ENCODE measurements around the gene NFATC4.
"Not testable (repeated sequence)": the region's sequence is repeated elsewhere in the genome, so short reads cannot be mapped to it uniquely, and the experiment has no call there.

Gene NFATC4

GRCh38 chr14:24353559-24354481 lies 14.2 kb upstream of the NFATC4 start:
- no peak for DNase-seq
- in situ Hi-C loops (cut with HindIII; ENCODE audit: low pct_ligation_motif_present, low sequenced_read_pairs) = no loop called here
- H3K27ac ChIP-seq = no peak overlapping the region
- TF ChIP-seq CTCF (IDR thresholded peaks at IDR 0.05; ENCODE audit: low read depth, low read length, missing control alignments) = no peak
- peaks cover 11% of the 10 kb centered on the region for H3K27me3 ChIP-seq (replicated peaks)
- no peaks in the 10 kb centered on the region for H3K36me3 ChIP-seq (replicated peaks)
- no peak overlapping the region for H3K4me3 ChIP-seq (ENCODE audit: low read depth, low read length)

DNA sequence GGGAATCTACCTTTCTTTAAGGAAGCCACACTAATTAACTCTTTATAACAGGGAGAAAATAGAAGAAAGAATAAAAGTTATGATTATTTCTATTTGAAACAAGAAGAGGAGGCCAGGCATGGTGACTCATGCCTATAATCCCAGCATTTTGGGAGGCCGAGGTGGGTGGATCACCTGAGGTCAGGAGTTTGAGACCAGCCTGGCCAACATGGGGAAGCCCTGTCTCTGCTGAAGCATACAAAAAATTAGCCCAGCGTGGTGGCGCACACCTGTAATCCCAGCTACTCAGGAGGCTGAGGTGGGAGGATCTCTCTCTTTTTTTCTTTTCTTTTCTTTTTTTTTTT lies 13.5 kb upstream of the NFATC4 start:
- H3K36me3 ChIP-seq (replicated peaks); H3K4me3 ChIP-seq (ENCODE audit: low read depth, low read length); DNase-seq; in situ Hi-C loops (cut with HindIII; ENCODE audit: low pct_ligation_motif_present, low sequenced_read_pairs); H3K27ac ChIP-seq: not testable (repeated sequence)
- peaks cover 10% of the 10 kb centered on the region for H3K27me3 ChIP-seq (replicated peaks)

GRCh38 chr14:24355009-24355408 lies 13.0 kb upstream of the NFATC4 start:
- no peak for TF ChIP-seq CTCF (IDR thresholded peaks at IDR 0.05; ENCODE audit: low read depth, low read length, missing control alignments)
- in situ Hi-C loops (cut with HindIII; ENCODE audit: low pct_ligation_motif_present, low sequenced_read_pairs) = no loop called here
- H3K27ac ChIP-seq = no peak overlapping the region
- no peaks in the 10 kb centered on the region for H3K36me3 ChIP-seq (replicated peaks)
- H3K27me3 ChIP-seq (replicated peaks) = peaks cover 6% of the 10 kb centered on the region
- no peak for DNase-seq
- H3K4me3 ChIP-seq (ENCODE audit: low read depth, low read length) = no peak overlapping the region

- no peak overlapping the region for H3K4me3 ChIP-seq (ENCODE audit: low read depth, low read length)
- in situ Hi-C loops (cut with HindIII; ENCODE audit: low pct_ligation_motif_present, low sequenced_read_pairs) = no loop called here
- H3K27me3 ChIP-seq (replicated peaks) = peaks cover 2% of the 10 kb centered on the region
- H3K27ac ChIP-seq = no peak overlapping the region
- no peaks in the 10 kb centered on the region for H3K36me3 ChIP-seq (replicated peaks)
- TF ChIP-seq CTCF (IDR thresholded peaks at IDR 0.05; ENCODE audit: low read depth, low read length, missing control alignments) = no peak
- DNase-seq = no peak
Measured at GRCh38 chr14:24356208-24356607, 11.8 kb upstream of the NFATC4 start.

DNA sequence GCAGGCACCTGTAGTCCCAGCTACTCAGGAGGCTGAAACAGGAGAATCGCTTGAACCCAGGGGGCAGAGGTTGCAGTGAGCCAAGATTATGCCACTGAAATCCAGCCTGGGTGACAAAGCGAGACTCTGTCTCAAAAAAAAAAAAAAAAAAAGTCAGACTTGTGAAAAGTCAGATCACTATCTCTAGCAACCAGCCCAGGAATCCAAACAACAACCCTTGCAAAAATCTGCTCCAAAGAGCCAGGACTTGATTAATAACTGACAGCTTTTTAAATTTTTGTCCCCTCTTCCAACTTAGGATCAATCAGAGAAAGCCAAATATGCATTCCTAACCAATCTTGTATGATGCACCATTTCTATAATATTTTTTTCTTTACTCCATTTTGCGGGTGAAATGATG lies 7.7 kb upstream of the NFATC4 start:
- no peak for TF ChIP-seq CTCF (IDR thresholded peaks at IDR 0.05; ENCODE audit: low read depth, low read length, missing control alignments)

DNA sequence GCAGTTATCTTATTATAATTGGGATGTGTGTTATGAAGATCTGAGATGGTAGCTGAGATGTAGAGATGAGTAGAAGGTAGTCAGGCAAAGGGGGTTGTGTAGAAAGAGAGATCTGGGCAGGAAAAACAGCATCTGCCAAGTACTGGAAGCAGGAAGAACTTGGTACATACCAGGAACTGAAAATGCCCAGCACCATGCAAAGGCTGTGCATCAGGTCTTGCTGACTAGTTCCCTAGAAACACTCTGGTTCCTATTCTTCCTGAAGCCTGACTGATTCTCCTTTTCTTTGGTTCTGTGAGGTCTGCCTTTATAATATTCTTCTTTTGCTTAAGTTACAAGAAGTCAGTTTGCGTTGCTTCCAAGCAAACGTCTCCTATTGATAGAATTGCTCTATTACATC lies 6.7 kb upstream of the NFATC4 start:
- no peaks in the 10 kb centered on the region for H3K27me3 ChIP-seq (replicated peaks)
- in situ Hi-C loops (cut with HindIII; ENCODE audit: low pct_ligation_motif_present, low sequenced_read_pairs) = no loop called here
- no peak for DNase-seq
- H3K4me3 ChIP-seq (ENCODE audit: low read depth, low read length) = no peak overlapping the region
- H3K36me3 ChIP-seq (replicated peaks) = no peaks in the 10 kb centered on the region
- H3K27ac ChIP-seq = no peak overlapping the region
- TF ChIP-seq CTCF (IDR thresholded peaks at IDR 0.05; ENCODE audit: low read depth, low read length, missing control alignments) = no peak

More for the DNA sequence above, 7.7 kb upstream of the NFATC4 start:
- in situ Hi-C loops (cut with HindIII; ENCODE audit: low pct_ligation_motif_present, low sequenced_read_pairs) = no loop called here
- no peak for DNase-seq
- H3K36me3 ChIP-seq (replicated peaks) = no peaks in the 10 kb centered on the region
- no peak overlapping the region for H3K27ac ChIP-seq
- H3K27me3 ChIP-seq (replicated peaks) = no peaks in the 10 kb centered on the region
- no peak overlapping the region for H3K4me3 ChIP-seq (ENCODE audit: low read depth, low read length)
